ENCODE results near the gene BEAN1.

DNA sequence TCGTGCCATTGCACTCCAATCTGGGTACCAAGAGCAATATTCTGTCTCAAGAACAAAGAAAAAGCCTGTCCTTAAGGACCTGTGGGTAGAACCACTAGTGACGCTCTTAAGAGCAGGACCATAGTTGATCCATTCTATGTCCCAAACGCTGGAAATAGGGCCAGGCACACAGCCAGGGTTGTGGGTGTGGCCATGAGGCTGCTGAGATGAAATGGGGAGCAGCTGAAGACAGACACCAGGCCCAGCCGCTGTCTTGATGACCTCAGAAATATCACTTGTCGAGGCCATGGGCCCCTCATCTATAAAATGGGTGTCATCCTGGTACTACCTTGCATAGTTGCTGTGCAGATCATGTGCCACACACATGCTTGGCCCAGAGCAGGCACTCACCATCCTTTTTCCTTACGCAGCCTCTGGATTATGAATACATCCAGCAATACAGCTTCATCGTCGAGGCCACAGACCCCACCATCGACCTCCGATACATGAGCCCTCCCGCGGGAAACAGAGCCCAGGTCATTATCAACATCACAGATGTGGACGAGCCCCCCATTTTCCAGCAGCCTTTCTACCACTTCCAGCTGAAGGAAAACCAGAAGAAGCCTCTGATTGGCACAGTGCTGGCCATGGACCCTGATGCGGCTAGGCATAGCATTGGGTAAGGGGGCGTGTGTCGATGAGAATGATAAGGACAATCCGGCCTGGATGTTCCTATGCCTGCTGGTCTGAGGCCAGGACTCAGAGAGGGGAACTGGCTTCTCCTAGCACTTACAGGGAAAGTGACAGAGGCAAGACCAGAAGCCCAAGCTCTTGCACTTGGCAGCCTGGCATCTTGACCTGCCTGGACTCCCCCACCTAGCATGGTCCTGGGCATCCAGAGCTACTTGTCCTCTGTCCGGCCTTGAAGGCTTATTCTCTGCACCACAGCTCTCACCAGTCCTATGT, 35.1 kb upstream of the BEAN1 start:
- TF ChIP-seq, protein P1, sequence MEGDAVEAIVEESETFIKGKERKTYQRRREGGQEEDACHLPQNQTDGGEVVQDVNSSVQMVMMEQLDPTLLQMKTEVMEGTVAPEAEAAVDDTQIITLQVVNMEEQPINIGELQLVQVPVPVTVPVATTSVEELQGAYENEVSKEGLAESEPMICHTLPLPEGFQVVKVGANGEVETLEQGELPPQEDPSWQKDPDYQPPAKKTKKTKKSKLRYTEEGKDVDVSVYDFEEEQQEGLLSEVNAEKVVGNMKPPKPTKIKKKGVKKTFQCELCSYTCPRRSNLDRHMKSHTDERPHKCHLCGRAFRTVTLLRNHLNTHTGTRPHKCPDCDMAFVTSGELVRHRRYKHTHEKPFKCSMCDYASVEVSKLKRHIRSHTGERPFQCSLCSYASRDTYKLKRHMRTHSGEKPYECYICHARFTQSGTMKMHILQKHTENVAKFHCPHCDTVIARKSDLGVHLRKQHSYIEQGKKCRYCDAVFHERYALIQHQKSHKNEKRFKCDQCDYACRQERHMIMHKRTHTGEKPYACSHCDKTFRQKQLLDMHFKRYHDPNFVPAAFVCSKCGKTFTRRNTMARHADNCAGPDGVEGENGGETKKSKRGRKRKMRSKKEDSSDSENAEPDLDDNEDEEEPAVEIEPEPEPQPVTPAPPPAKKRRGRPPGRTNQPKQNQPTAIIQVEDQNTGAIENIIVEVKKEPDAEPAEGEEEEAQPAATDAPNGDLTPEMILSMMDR (IDR thresholded peaks at IDR 0.05; ENCODE audit: borderline replicate concordance, extremely low read depth, low read length, poor library complexity, severe bottlenecking): no peak
- no peak for TF ChIP-seq EZH2 (IDR thresholded peaks at IDR 0.05; ENCODE audit: borderline replicate concordance, low read depth, low read length, severe bottlenecking)
